Right cardiac atrium (tissue), 5 donors: ENCODE measurements around the gene ADRM1. TPM values are rescaled to one million over a fixed set of nuclear protein-coding genes. Genes with fewer than 3 reads are reported as not detected.
A peak's percentile ranks its signal among the peaks of the same experiment; 100 is the strongest.

Experiments used
- ATAC-seq, 2 donors: fragments of 200-7000 bp; cut with Tn5 transposase; one replicate each; pipeline versions ENCODE4 v1.8.0 to v1.9.1; 2020; ENCODE audit warnings: moderate library complexity in 2 of 2, mild to moderate bottlenecking in 1 of 2
- DNase-seq, 3 donors: peaks; one replicate each; pipeline ENCODE4 v3.0.0-alpha.2; 2020
- H3K27ac ChIP-seq: one replicate; pipeline ENCODE4 v1.5.1; 2013; ENCODE audit warnings: mild to moderate bottlenecking, low read length, control low read depth, moderate library complexity
- H3K27me3 ChIP-seq: one replicate; pipeline ENCODE4 v1.6.1; 2013; ENCODE audit not compliant: control insufficient read depth, insufficient read depth
- H3K4me1 ChIP-seq: one replicate; pipeline ENCODE4 v1.6.1; 2013; ENCODE audit warnings: low read length; ENCODE audit not compliant: control insufficient read depth, insufficient read depth
- H3K4me3 ChIP-seq: one replicate; pipeline ENCODE4 v1.5.1; 2013; ENCODE audit warnings: low read length, control low read depth
- H3K9me3 ChIP-seq: one replicate; pipeline ENCODE4 v1.6.1; 2013; ENCODE audit warnings: low read length; ENCODE audit not compliant: control insufficient read depth
- WGBS: extraction: QIAGEN DNeasy Blood & Tissue Kit; methylation state at CpG from one replicate; pipeline ENCODE4 v1.1.7; 2013; 5-methylcytosine and 5-hydroxymethylcytosine counted together
- intact Hi-C, 4 donors: fragments of 100-400 bp; cut with DNase I; formaldehyde crosslinking; loops; one replicate each; pipeline versions ENCODE4 v1.11.0 to v1.14.0; 2022 to 2023
- long read RNA-seq, 4 donors: library from polyadenylated mRNA; unstranded; transcript quantifications; one replicate each; pipeline ENCODE4 v2.0.0, GENCODE V29; 2020 to 2021
- polyA plus RNA-seq: library from polyadenylated mRNA; stranded (reverse); fragments of 200-250 nt; gene quantifications from one replicate; pipeline ENCODE4 v1.2.3, GENCODE V29; 2013
- total RNA-seq, 4 donors: library from RNA; stranded (reverse); fragmentation: NEBNext Ultra II Directional; extraction: Animal tissue kit (Norgen Biotek cat#: 25700); gene quantifications; one replicate each; pipeline ENCODE4 v1.2.1, GENCODE V29; 2021
- donor health status: healthy with polysubstance abuse.
- donor health status: DM: no; HTN: yes; CAD: no.
- donor health status: DM: no; HTN: no; CAD: no.
- donor health status: DM: no; HTN: yes; CAD: no; lungs with severe emphysema.
- donor health status: DM: yes; HTN: yes; CAD: no.

The ADRM1 gene
- total RNA-seq (10 to 100 TPM; 65.0 to 80.9 (median 73.4) TPM), polyA plus RNA-seq (87.5 TPM)
- long read RNA-seq, donor 1, transcript ADRM1-205 (9 exons, 1,361 nt) = minor isoform, 5 of 266 reads
- long read RNA-seq, donor 1, transcript ADRM1-201 (10 exons, 1,478 nt) = major isoform, 215 of 266 reads
- long read RNA-seq, donor 1, partial matches to known transcripts = 19 of 266 reads
- long read RNA-seq, donor 1, other reads (novel, unspliced or antisense) = 26 of 266 reads
- long read RNA-seq, donor 2, transcript ADRM1-201 (10 exons, 1,478 nt) = major isoform, 83 of 123 reads
- long read RNA-seq, donor 2, partial matches to known transcripts = 22 of 123 reads
- long read RNA-seq, donor 2, other reads (novel, unspliced or antisense) = 17 of 123 reads
- long read RNA-seq, donor 3, transcript ADRM1-205 (9 exons, 1,361 nt) = minor isoform, 12 of 571 reads
- long read RNA-seq, donor 3, transcript ADRM1-201 (10 exons, 1,478 nt) = major isoform, 433 of 571 reads
- long read RNA-seq, donor 3, partial matches to known transcripts = 34 of 571 reads
- long read RNA-seq, donor 3, other reads (novel, unspliced or antisense) = 90 of 571 reads
- long read RNA-seq, donor 4, transcript ADRM1-201 (10 exons, 1,478 nt) = major isoform, 101 of 141 reads
- long read RNA-seq, donor 4, partial matches to known transcripts = 8 of 141 reads
- long read RNA-seq, donor 4, other reads (novel, unspliced or antisense) = 30 of 141 reads

DNA sequence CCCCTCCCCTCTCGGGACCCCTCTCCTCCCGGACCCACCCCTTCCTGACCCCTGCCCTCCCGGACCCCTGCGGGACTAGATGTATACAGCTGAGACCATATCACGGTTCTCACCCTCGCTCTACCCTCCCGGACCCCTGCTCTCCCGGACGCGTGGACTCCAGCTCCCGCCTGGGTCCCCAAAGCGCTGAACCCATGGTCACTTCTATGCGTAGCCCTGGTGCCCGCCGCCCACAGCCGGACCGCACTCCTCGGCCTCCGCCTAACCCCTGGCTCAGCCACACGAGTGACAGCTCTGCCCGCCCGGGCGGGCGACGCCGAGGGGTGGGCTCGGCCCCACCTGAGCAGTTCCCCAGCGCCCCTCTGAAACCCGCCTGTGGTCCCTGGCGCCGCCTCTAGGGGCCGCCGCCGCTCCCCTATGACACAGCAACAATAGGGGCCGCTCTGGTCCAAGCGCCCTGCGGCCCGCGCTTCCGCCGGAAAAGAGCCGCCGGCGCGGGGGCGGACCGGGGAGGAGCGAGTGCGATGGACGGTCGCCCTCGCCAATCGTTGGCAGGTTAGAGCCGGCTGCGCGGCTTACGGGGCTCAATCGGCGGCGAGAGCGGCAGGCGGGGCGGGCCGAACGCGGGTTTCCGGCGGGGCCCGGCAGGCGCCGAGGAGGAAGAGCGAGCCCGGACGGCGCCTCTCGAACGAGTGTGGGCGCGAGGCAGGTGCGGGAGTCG is at the start of gene ADRM1:
ADRM1 (plus strand) TSS at position 657 of the 721 bp plus-strand sequence. CDS start 572 bp downstream, outside the sequence.
- peak; percentile 91 to 94 for ATAC-seq
- peak within 1 kb of the TSS; percentile 96 for H3K27ac ChIP-seq
- H3K27me3 ChIP-seq = no peaks in the 10 kb centered on the region
- under 1% methylated on average over 81 of the region's 81 CpGs for WGBS
- no peaks in the 10 kb centered on the region for H3K9me3 ChIP-seq
- peaks cover 7% of the 10 kb centered on the region for H3K4me1 ChIP-seq
- peak within 1 kb of the TSS; percentile 87 for H3K4me3 ChIP-seq
- intact Hi-C loops = loop anchor here in 3 of 4 donors (2.0 to 5.0 kb wide), 3 partner anchors 75 to 80 kb away; no protein-coding TSS in a partner anchor
- peak; percentile 96 to 99 (median 98) for DNase-seq

- DNase-seq = no peak
- Histone ChIP-seq H3K27me3 (no peaks in the 10 kb centered on the region), H3K27ac (no peak overlapping the region), H3K9me3 (no peaks in the 10 kb centered on the region), H3K4me3 (no peak overlapping the region), H3K4me1 (peaks cover 7% of the 10 kb centered on the region)
- no peak for ATAC-seq
- WGBS = 89% methylated on average over 6 of the region's 6 CpGs
- intact Hi-C loops = no loop called here
Measured at GRCh38 chr20:62253398-62253797, 49.4 kb upstream of the ADRM1 start.

GRCh38 chr20:62254021-62254724 is 48.6 kb upstream of the ADRM1 start:
- Histone ChIP-seq H3K9me3 (no peaks in the 10 kb centered on the region), H3K4me1 (peaks cover 7% of the 10 kb centered on the region), H3K27me3 (no peaks in the 10 kb centered on the region), H3K27ac (no peak overlapping the region), H3K4me3 (no peak overlapping the region)
- ATAC-seq (no peak), DNase-seq (peak in 1 of 3 donors; percentile 52)
- intact Hi-C loops = no loop called here
- 67% methylated on average over 24 of the region's 24 CpGs for WGBS

GRCh38 chr20:62255976-62256375 is 46.8 kb upstream of the ADRM1 start:
- Histone ChIP-seq H3K9me3 (no peaks in the 10 kb centered on the region), H3K4me1 (peaks cover 7% of the 10 kb centered on the region), H3K4me3 (no peak overlapping the region), H3K27me3 (no peaks in the 10 kb centered on the region), H3K27ac (no peak overlapping the region)
- DNase-seq (no peak), ATAC-seq (no peak)
- intact Hi-C loops = no loop called here
- 94% methylated on average over 10 of the region's 10 CpGs for WGBS

DNA sequence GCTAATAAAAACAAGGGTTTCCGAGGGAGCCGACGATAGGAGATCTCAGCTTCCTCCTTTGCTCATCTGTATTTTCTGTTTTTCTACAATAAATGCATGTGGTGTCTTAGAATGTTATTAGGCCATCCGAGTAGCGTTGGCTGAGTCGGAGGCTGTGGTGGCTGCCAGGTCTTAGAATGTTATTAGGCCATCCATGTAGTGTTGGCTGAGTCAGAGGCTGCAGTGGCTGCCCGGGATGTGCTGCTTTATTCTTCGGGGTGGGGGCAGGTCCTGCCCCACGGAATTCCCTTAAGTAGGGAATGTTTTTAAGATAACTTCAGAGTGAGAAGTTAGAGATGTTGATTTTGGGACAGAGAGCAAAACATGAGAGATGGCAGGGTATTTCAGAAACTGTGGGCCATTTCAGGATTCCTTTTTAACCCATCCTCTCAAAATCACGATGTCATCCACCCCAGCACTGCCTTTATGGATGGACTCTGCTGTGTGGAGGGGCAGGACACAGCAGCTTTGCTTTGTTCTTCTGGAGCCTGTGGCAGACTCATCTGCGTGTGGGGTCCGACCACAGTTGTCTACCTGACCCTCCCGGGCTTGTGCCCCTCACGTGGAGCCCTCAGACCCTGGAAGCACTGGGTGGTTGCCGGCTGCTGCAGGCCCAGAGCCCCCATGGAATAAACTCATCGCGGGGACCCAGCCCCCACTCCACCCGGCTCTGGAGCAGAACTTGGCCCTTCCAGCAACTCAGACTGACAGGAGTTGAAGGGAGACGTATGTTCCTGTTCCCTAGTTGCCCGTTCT is 44.1 kb upstream of the ADRM1 start:
- Histone ChIP-seq H3K27me3 (no peaks in the 10 kb centered on the region), H3K4me3 (no peak overlapping the region), H3K4me1 (peaks cover 7% of the 10 kb centered on the region), H3K9me3 (no peaks in the 10 kb centered on the region), H3K27ac (no peak overlapping the region)
- intact Hi-C loops = no loop called here
- ATAC-seq = peak; percentile 83 to 90
- 65% methylated on average over 20 of the region's 20 CpGs for WGBS
- peak; percentile 70 to 80 (median 76) for DNase-seq

GRCh38 chr20:62259294-62259565 is 43.6 kb upstream of the ADRM1 start:
- WGBS = 88% methylated on average over 8 of the region's 8 CpGs
- intact Hi-C loops = no loop called here
- Histone ChIP-seq H3K27ac (no peak overlapping the region), H3K4me1 (peaks cover 4% of the 10 kb centered on the region), H3K4me3 (no peak overlapping the region), H3K9me3 (no peaks in the 10 kb centered on the region), H3K27me3 (no peaks in the 10 kb centered on the region)
- DNase-seq = no peak
- ATAC-seq = no peak

- H3K27ac ChIP-seq = no peak overlapping the region
- H3K4me1 ChIP-seq = peaks cover 2% of the 10 kb centered on the region
- WGBS = 94% methylated on average over 10 of the region's 10 CpGs
- intact Hi-C loops = no loop called here
- ATAC-seq = no peak
- DNase-seq = peak in 1 of 3 donors; percentile 18
- no peaks in the 10 kb centered on the region for H3K27me3 ChIP-seq
- H3K9me3 ChIP-seq = no peaks in the 10 kb centered on the region
- H3K4me3 ChIP-seq = no peak overlapping the region
Measured at GRCh38 chr20:62262064-62262463, 40.7 kb upstream of the ADRM1 start.

GRCh38 chr20:62263396-62263795 is 39.4 kb upstream of the ADRM1 start:
- ATAC-seq (no peak), DNase-seq (peak in 1 of 3 donors; percentile 35)
- Histone ChIP-seq H3K4me3 (no peak overlapping the region), H3K9me3 (no peaks in the 10 kb centered on the region), H3K4me1 (no peaks in the 10 kb centered on the region), H3K27me3 (no peaks in the 10 kb centered on the region), H3K27ac (no peak overlapping the region)
- 96% methylated on average over 14 of the region's 14 CpGs for WGBS
- intact Hi-C loops = no loop called here

DNA sequence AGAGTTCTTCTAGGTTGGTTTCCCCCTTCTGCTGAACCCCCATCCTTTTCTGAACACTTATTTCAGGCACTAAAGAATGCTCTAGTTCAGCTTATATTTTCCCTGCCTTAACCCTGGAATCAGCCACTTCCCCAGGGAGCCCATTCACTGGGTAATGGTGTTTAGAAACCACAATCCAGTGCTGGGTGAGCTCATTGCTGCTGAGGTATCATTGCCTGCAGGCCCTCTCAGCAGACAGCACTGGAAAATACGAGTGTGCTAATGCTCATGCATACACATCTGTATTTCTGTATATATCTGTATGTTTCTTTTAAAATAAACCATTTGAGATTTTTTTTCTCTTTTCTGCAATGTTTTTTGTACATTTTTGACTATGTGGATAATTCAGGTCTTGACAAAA is 37.4 kb upstream of the ADRM1 start:
- intact Hi-C loops = no loop called here
- DNase-seq (no peak), ATAC-seq (no peak)
- 97% methylated on average over 1 of the region's 1 CpG for WGBS
- Histone ChIP-seq H3K27me3 (no peaks in the 10 kb centered on the region), H3K27ac (no peak overlapping the region), H3K4me3 (no peak overlapping the region), H3K9me3 (no peaks in the 10 kb centered on the region), H3K4me1 (no peaks in the 10 kb centered on the region)

GRCh38 chr20:62266340-62266739 is 36.5 kb upstream of the ADRM1 start:
- DNase-seq (peak in 1 of 3 donors; percentile 5), ATAC-seq (no peak)
- Histone ChIP-seq H3K27ac (no peak overlapping the region), H3K4me3 (no peak overlapping the region), H3K9me3 (no peaks in the 10 kb centered on the region), H3K27me3 (no peaks in the 10 kb centered on the region), H3K4me1 (no peaks in the 10 kb centered on the region)
- intact Hi-C loops = no loop called here
- 95% methylated on average over 10 of the region's 10 CpGs for WGBS
